ENCODE measurements around the gene NCAPD2.
"Not testable (repeated sequence)": the region's sequence is repeated elsewhere in the genome, so short reads cannot be mapped to it uniquely, and the experiment has no call there.

NCAPD2 gene

GRCh38 chr12:6552140-6552551 is 58.2 kb downstream of the NCAPD2 start:
- no peak for DNase-seq

DNA sequence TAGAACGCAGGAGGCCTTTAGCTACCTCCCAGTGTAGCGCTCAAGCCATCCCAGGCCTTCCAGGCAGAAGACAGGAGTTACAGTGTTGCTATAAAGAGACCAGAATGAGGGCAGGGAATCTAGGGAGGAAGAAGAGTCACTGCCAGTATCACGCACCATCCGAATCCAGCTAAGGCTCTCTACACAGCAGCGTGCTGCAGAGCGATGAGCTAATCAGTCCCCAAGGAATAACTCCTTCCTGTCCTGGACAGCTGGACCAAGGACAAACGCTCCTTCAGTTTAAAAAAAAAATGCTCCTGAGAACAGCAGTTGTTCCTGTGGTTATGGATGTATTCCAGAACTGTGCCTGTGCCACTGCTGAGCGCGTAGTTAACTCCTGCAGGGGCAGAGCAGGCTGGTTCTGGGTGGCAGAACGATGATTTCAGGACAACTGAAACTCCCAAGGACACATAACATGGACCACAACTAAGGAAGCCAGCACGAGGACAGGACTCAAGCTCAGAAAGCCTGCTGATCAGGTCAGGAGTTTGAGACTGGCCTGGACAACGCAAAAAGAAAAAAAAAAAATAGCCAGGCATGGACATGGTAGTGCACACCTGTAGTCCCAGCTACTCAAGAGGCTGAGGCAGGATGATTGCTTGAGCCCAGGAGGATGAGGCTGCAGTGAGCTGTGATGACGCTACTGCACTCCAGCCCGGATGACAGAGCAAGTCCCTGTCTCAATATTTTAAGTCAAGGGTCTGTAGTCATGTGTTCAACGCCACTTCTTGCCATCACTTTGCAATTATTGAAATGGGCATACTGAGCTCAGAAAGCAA is 59.4 kb downstream of the NCAPD2 start:
- no peak for DNase-seq

DNA sequence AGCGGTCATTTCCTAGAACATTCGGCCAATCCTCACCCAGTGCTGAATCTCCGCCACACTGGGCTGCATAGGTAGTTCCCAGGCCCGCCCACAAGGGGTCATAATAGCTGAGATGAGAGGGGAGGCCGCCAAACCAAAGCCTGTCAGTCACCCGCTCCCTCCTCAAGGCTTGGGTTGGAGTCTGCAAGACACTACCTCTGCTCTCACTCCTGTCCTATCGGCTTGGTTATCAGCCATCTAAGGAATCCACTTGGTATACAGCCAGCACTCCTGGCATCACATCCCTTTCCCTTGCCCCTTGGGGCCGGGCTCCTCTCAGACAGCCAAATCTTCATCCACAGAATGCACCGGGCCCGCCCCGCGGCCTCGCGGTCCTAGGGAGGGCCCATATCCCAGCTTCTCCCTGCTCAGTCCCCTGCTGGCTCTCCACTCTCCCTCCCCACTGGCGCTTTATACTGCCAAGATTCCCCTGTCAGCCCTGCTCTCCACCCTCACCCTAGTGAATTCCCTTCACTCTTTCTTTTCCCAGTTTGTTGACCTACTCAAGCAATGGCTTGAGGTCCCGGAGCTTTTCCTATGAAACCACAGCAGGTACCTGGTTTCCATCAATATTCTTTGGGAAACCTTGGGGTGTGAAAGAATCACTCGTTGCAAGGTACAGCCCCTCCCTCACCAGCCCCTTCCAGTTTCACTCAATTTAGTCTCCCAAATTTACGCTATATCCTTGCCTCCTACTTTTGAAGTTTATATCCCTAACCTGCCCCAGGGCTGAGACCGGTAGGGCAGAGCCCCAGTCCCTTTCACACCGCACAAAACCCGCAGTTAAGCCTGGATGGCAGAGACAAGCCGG is 60.5 kb downstream of the NCAPD2 start:
- DNase-seq: peak; percentile 47

DNA sequence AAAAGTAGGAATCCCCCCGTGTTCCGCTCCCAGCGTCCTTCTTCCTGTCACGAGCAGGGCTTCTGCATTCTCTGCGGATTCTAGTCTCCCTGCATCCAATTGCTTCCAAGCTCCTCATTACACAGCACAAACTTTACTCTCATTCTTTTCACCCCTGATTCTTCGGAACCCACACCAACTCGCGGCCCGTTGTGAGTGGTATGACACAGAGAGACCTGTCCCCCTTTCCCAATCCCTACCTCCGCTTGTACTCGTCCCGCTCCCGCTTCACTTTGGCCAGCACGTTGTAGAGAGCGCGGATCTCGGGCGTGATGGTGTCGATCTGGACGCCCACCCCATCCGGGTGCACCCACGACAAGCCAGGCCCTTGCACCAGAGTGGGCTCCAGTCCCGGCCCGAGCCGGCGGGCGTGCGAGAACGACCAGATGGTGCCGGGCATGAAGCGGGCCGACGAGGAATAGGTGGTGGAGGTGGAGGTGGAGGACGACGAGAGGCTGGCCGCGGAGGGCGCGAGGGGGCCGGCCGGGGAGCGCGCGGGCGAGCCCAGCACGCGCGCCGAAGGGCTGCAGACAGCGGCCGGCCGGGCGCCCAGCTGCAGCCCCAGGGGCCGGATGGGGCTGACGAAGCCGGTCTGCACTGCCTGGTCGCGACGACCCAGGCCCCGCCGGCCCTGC is 61.3 kb downstream of the NCAPD2 start:
- no peak for DNase-seq

DNA sequence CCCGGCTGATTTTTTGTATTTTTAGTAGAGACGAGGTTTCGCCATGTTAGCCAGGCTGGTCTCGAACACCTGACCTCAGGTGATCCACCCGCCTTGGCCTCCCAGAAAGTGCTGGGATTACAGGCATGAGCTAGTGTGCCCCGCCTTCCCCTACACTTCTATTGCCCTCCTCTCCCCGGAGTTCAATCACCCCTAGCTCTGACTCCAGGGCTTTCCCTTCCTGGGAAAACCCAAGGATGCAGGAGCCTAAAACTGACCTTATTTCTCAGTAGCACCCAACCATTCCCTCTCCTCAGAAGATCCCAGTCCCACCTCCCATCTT is 62.6 kb downstream of the NCAPD2 start:
- not testable (repeated sequence) for DNase-seq

GRCh38 chr12:6556857-6557256 is 63.0 kb downstream of the NCAPD2 start:
- DNase-seq: no peak

DNA sequence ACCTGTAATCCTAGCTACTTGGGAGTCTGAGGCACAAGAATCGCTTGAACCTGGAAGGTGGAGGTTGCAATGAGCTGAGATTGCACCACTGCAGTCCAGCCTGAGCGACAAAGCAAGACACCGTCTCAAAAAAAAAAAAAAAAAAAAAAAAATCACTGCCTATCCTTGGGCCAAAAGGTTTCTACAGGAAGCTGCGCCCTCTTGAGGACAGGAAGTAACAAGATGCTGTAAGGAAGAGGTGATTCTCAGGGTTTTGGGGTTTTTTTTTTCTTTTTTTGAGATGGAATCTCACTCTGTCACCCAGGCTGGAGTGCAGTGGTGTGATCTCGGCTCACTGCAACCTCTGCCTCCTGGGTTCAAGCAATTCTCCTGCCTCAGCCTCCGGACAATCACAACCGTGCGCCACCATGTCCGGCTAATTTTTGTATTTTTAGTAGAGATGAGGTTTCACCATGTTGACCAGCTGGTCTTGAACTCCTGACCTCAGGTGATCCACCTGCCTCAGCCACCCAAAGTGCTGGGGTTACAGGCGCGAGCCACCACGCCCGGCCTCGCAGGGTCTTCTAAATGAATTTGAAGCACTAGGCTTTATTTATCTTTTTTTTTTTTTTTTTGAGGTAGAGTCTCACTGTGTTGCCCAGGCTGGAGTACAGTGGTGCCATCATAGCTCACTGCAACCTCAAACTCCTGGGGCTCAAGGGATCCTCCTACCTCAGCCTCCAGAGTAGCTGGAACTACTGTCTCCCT is 64.3 kb downstream of the NCAPD2 start:
- peak; percentile 15 for DNase-seq

DNA sequence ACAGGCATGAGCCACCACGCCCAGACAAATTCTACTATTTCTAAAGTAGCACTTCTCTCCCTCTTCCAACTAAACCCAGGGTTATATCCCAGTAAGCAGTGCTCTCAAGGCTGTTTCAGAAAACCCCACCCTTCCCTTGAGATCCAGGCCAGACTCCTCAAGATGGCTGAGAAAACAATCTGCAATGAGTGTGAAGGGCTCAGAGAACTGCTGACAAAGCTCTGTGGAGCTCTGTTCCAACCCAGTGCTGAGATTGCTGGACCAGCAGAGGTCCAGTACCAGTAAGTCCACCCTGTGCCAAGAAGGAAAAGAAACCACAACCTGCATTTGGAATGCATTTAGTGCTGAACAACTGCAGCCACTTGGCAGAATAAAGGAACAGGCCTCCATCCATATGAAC is 65.6 kb downstream of the NCAPD2 start:
- DNase-seq: no peak

GRCh38 chr12:6560501-6561205 is 66.8 kb downstream of the NCAPD2 start:
- no peak for DNase-seq

DNA sequence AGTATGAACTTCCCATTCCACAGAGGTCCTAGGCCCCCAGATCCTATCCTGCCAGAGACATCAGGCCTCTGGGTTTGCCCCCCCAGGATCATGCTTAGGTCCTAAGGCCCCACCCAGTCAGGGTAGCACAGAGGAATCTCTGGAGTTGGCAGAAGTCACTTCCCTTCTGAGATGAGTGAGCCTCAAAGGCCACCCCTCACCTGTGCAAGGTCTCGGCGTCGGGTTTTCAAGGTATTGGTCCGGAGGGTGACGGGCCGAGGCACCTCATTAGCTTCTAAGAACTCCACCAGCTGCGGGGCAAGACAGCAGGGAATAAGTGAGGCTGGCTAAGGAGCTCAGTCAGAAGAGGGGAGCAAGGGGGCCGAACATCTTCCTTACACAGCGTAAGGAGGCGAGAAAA is 69.0 kb downstream of the NCAPD2 start:
- DNase-seq: no peak

GRCh38 chr12:6563448-6564050 is 69.6 kb downstream of the NCAPD2 start:
- DNase-seq: peak; percentile 59

DNA sequence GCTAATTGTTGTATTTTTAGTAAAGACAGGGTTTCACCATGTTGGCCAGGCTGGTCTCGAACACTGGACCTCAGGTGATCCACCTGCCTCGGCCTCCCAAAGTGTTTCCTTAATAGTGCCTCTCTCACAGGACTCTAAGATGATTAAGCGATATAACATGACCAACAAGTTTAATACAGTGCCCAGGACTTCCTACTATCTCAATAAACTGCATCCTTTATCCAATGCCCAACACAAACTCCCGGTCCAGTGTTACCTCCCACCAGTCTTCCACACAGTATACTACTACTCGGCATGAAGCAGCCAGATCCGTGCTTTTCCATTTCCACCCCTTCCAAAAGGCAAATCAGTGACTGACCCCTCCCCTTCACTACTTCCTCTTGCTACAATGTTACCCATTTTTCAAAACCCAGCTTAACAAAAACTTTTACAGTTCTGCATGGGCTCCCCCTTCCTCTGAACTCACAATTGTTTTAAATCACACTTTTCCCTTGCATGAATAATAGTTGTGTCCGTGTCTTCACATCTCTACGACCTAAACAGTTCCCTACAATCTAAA is 73.3 kb downstream of the NCAPD2 start:
- DNase-seq: no peak

DNA sequence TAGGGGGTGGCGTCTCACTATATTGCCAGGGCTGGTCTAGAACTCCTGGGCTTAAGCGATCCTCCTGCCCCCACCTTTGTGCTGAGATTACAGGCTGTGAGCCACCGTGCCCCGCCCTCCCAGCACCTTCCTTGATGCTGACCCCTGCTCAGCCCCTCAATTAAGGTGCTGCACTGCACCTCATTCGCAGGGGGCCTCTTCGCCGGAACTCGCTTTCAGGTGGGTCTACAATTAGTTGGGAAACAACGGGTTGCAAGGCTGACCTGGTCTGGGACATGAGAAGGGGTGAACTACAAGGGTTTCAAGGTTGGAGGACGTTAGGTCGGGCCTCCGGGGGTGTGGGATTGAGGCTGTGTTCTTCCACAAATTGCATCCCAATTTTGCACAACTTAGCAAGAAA is 75.4 kb downstream of the NCAPD2 start:
- no peak for DNase-seq

DNA sequence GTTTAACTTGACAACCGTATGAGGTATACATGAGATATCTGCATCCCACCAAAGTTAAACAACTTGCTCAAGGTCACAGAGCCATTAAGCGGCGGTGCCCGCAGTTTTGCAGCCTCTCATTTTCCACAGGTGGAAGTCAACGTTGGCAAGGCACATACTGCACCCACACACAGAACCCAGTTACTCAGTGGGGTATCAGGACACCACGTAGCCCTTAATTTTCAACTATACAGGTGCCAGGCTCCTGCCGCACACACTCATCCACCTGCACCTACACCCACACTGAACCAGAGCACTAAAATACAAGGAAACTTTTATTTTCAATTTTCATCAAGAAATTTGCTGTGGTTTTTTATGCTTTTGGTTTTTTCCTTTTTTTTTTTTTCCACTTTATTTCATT is 75.9 kb downstream of the NCAPD2 start:
- no peak for DNase-seq

GRCh38 chr12:6570264-6570887 is 76.5 kb downstream of the NCAPD2 start:
- no peak for DNase-seq

DNA sequence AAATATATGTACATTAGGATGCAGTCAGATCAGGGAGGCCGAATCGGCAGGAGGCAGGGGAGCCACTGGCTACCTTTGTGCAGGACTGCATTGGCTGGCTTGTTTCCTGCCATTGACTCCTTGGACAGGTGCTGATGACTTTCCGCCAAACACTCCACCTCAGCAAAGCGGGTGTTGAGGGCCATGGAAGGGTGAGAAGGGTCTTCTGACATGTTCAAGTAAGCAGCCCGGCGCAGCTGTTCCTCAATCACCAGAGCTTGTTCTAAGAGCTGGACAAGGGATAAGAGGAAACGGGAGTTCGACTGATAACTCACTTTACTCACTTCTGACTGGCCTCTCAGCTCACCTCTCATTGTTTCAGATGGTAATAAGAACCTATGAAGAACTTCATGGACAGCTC is 79.1 kb downstream of the NCAPD2 start:
- DNase-seq: no peak

DNA sequence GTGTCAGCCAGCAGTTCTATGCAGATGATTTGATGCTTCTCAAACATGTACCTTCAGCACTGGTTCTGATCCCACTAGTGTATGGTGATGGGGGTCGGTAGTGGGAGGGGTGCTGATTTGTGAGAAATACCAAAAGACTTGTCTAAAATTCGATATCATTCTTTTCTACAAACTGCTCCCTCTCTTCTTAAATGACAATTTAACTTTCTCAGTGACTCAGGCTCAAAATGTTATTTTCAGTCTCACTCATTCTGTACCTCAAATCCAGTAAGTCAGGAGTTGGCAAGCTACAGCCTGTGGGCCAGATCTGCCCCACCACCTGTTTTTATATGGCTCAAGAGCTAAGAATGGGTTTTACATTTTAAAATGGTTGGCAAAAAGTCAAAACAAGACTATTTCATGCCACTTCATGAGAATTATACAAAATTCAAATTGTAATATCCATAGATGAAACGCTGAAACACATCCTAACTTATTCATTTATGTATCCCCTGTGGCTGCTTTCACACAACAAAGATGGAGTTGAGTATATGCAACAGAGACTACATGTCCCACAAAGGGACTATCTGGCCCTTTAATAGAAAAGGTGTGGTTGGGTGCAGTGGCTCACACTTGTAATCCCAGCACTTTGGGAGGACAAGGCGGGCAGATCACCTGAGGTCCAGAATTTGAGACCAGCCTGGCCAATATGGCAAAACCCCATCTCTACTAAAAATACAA is 80.8 kb downstream of the NCAPD2 start:
- no peak for DNase-seq

DNA sequence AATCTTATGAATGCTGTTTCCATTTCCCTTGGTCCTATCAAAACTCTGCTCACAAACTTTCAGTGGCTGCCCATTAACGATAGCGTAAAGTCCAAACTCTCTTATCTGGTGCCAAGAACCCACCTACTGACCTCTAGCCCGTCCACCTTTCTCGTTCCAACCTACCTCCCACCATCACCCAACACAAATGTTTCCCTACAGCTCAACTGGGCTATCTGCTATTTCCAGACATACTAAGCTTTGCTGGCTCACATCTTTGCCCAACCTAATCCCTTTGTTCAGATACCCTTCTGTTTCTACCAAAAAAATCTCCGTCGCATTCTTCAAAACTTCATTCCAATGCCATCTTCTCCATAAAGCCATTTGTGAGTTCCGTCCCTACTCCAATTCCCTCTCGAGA is 81.7 kb downstream of the NCAPD2 start:
- DNase-seq: no peak

Measured in effector CD8-positive, alpha-beta T cell (primary cell).